ENCODE data around the gene DNM2. TPM values are rescaled to one million over a fixed set of nuclear protein-coding genes. Genes with fewer than 3 reads are reported as not detected.
"Not testable (repeated sequence)": the region's sequence is repeated elsewhere in the genome, so short reads cannot be mapped to it uniquely, and the experiment has no call there.

Gene DNM2
- total RNA-seq, 1 donor from 2014 or later: 129 TPM

GRCh38 chr19:10752913-10753704, 35.2 kb downstream of the DNM2 start:
- H3K27ac Mint-ChIP-seq (ENCODE audit: unreplicated experiment): no peak overlapping the region
- H3K27me3 ChIP-seq (ENCODE audit: insufficient read depth, low read length): no peaks in the 10 kb centered on the region
- peaks cover 22% of the 10 kb centered on the region for H3K4me1 ChIP-seq (ENCODE audit: insufficient read depth, low read length)
- H3K9me3 ChIP-seq (ENCODE audit: insufficient read depth, low read depth, low read length): no peaks in the 10 kb centered on the region
- DNase-seq (ENCODE audit: low read depth) (no peak), FAIRE-seq (no peak)
- H3K9ac ChIP-seq (ENCODE audit: low read length): no peak overlapping the region
- no peak overlapping the region for H3K4me3 ChIP-seq (ENCODE audit: insufficient read depth, low read depth, low read length)
- no peak overlapping the region for H3K27ac ChIP-seq (ENCODE audit: low read depth, low read length)
- H3K27me3 Mint-ChIP-seq (ENCODE audit: low read depth, unreplicated experiment): no peaks in the 10 kb centered on the region
- no peaks in the 10 kb centered on the region for H3K9me3 Mint-ChIP-seq (ENCODE audit: unreplicated experiment)
- TF ChIP-seq CTCF (IDR thresholded peaks at IDR 0.05; ENCODE audit: insufficient read depth, low read depth, low read length): no peak
- TF ChIP-seq EZH2 (IDR thresholded peaks at IDR 0.05; ENCODE audit: insufficient read depth, low read length): no peak
- H3K4me3 Mint-ChIP-seq (ENCODE audit: unreplicated experiment): no peak overlapping the region
- no peak overlapping the region for H3K4me2 ChIP-seq (ENCODE audit: low read length)
- no peak overlapping the region for H2AFZ ChIP-seq (ENCODE audit: low read depth, low read length)
- H3K36me3 ChIP-seq (ENCODE audit: insufficient read depth, low read length): no peaks in the 10 kb centered on the region
- peaks cover 90% of the 10 kb centered on the region for H3K79me2 ChIP-seq (ENCODE audit: insufficient read depth, low read length)
- H3K4me1 Mint-ChIP-seq (ENCODE audit: low read depth, unreplicated experiment): peaks cover 16% of the 10 kb centered on the region
- peaks cover 6% of the 10 kb centered on the region for H3K36me3 Mint-ChIP-seq (ENCODE audit: low read depth, unreplicated experiment)
- H4K20me1 ChIP-seq (ENCODE audit: insufficient read depth, low read length): peaks cover 90% of the 10 kb centered on the region

GRCh38 chr19:10756371-10756770, 38.5 kb downstream of the DNM2 start:
- no peak for FAIRE-seq
- Histone ChIP-seq H3K4me2 (ENCODE audit: low read length) (no peak overlapping the region), H3K27me3 (ENCODE audit: insufficient read depth, low read length) (no peaks in the 10 kb centered on the region), H3K27ac (ENCODE audit: low read depth, low read length) (no peak overlapping the region), H3K9ac (ENCODE audit: low read length) (no peak overlapping the region), H3K9me3 (ENCODE audit: insufficient read depth, low read depth, low read length) (no peaks in the 10 kb centered on the region), H3K4me3 (ENCODE audit: insufficient read depth, low read depth, low read length) (no peak overlapping the region), H4K20me1 (ENCODE audit: insufficient read depth, low read length) (peaks cover 82% of the 10 kb centered on the region), H2AFZ (ENCODE audit: low read depth, low read length) (no peak overlapping the region), H3K4me1 (ENCODE audit: insufficient read depth, low read length) (peaks cover 8% of the 10 kb centered on the region), H3K79me2 (ENCODE audit: insufficient read depth, low read length) (peaks cover 66% of the 10 kb centered on the region), H3K36me3 (ENCODE audit: insufficient read depth, low read length) (peaks cover 2% of the 10 kb centered on the region)
- H3K4me3 Mint-ChIP-seq (ENCODE audit: unreplicated experiment): no peak overlapping the region
- TF ChIP-seq CTCF (IDR thresholded peaks at IDR 0.05; ENCODE audit: insufficient read depth, low read depth, low read length) (no peak), EZH2 (IDR thresholded peaks at IDR 0.05; ENCODE audit: insufficient read depth, low read length) (no peak)
- H3K27me3 Mint-ChIP-seq (ENCODE audit: low read depth, unreplicated experiment): no peaks in the 10 kb centered on the region
- peaks cover 24% of the 10 kb centered on the region for H3K36me3 Mint-ChIP-seq (ENCODE audit: low read depth, unreplicated experiment)
- DNase-seq (ENCODE audit: low read depth): no peak
- H3K4me1 Mint-ChIP-seq (ENCODE audit: low read depth, unreplicated experiment): peaks cover 12% of the 10 kb centered on the region
- peaks cover 3% of the 10 kb centered on the region for H3K9me3 Mint-ChIP-seq (ENCODE audit: unreplicated experiment)
- H3K27ac Mint-ChIP-seq (ENCODE audit: unreplicated experiment): no peak overlapping the region

- H3K9me3 ChIP-seq (ENCODE audit: insufficient read depth, low read depth, low read length): no peaks in the 10 kb centered on the region
- peaks cover 66% of the 10 kb centered on the region for H3K79me2 ChIP-seq (ENCODE audit: insufficient read depth, low read length)
- no peak overlapping the region for H2AFZ ChIP-seq (ENCODE audit: low read depth, low read length)
- DNase-seq (ENCODE audit: low read depth): no peak
- no peak overlapping the region for H3K27ac Mint-ChIP-seq (ENCODE audit: unreplicated experiment)
- no peak overlapping the region for H3K9ac ChIP-seq (ENCODE audit: low read length)
- no peaks in the 10 kb centered on the region for H3K27me3 Mint-ChIP-seq (ENCODE audit: low read depth, unreplicated experiment)
- peaks cover 3% of the 10 kb centered on the region for H3K9me3 Mint-ChIP-seq (ENCODE audit: unreplicated experiment)
- TF ChIP-seq EZH2 (IDR thresholded peaks at IDR 0.05; ENCODE audit: insufficient read depth, low read length) (no peak), CTCF (IDR thresholded peaks at IDR 0.05; ENCODE audit: insufficient read depth, low read depth, low read length) (no peak)
- peaks cover 28% of the 10 kb centered on the region for H3K36me3 Mint-ChIP-seq (ENCODE audit: low read depth, unreplicated experiment)
- peaks cover 4% of the 10 kb centered on the region for H3K36me3 ChIP-seq (ENCODE audit: insufficient read depth, low read length)
- no peak overlapping the region for H3K4me2 ChIP-seq (ENCODE audit: low read length)
- no peak overlapping the region for H3K27ac ChIP-seq (ENCODE audit: low read depth, low read length)
- no peaks in the 10 kb centered on the region for H3K27me3 ChIP-seq (ENCODE audit: insufficient read depth, low read length)
- peaks cover 9% of the 10 kb centered on the region for H3K4me1 Mint-ChIP-seq (ENCODE audit: low read depth, unreplicated experiment)
- H3K4me1 ChIP-seq (ENCODE audit: insufficient read depth, low read length): peaks cover 6% of the 10 kb centered on the region
- no peak overlapping the region for H3K4me3 ChIP-seq (ENCODE audit: insufficient read depth, low read depth, low read length)
- H4K20me1 ChIP-seq (ENCODE audit: insufficient read depth, low read length): peaks cover 82% of the 10 kb centered on the region
- no peak overlapping the region for H3K4me3 Mint-ChIP-seq (ENCODE audit: unreplicated experiment)
- no peak for FAIRE-seq
Measured at GRCh38 chr19:10756791-10757190, 38.9 kb downstream of the DNM2 start.

GRCh38 chr19:10758050-10758449, 40.2 kb downstream of the DNM2 start:
- peaks cover 28% of the 10 kb centered on the region for H3K36me3 Mint-ChIP-seq (ENCODE audit: low read depth, unreplicated experiment)
- not testable (repeated sequence) for DNase-seq (ENCODE audit: low read depth); H3K9ac ChIP-seq (ENCODE audit: low read length); H3K27ac Mint-ChIP-seq (ENCODE audit: unreplicated experiment); H3K27ac ChIP-seq (ENCODE audit: low read depth, low read length); H3K27me3 Mint-ChIP-seq (ENCODE audit: low read depth, unreplicated experiment); H3K9me3 ChIP-seq (ENCODE audit: insufficient read depth, low read depth, low read length); H3K4me2 ChIP-seq (ENCODE audit: low read length); H3K36me3 ChIP-seq (ENCODE audit: insufficient read depth, low read length); H3K4me3 ChIP-seq (ENCODE audit: insufficient read depth, low read depth, low read length); H3K27me3 ChIP-seq (ENCODE audit: insufficient read depth, low read length); H3K4me1 ChIP-seq (ENCODE audit: insufficient read depth, low read length); H3K4me1 Mint-ChIP-seq (ENCODE audit: low read depth, unreplicated experiment); H3K9me3 Mint-ChIP-seq (ENCODE audit: unreplicated experiment); H3K4me3 Mint-ChIP-seq (ENCODE audit: unreplicated experiment); FAIRE-seq; H2AFZ ChIP-seq (ENCODE audit: low read depth, low read length)
- H3K79me2 ChIP-seq (ENCODE audit: insufficient read depth, low read length): peaks cover 60% of the 10 kb centered on the region
- H4K20me1 ChIP-seq (ENCODE audit: insufficient read depth, low read length): peaks cover 78% of the 10 kb centered on the region

Measured in astrocyte (in vitro differentiated cells and primary cell).